HepG2 (cell line): ENCODE measurements around the gene PRM3. TPM values are rescaled to one million over a fixed set of nuclear protein-coding genes. Genes with fewer than 3 reads are reported as not detected.

Source experiments
- ADNP ChIP-seq: sonication (generic); formaldehyde crosslinking; IDR thresholded peaks from 2 replicates; pipeline ENCODE4 v1.4.0; 2020; ENCODE audit warnings: missing genetic modification reagents
- ATF2 ChIP-seq: sonication (generic); formaldehyde crosslinking; IDR thresholded peaks from 2 replicates; pipeline ENCODE4 v1.4.0; 2020; ENCODE audit warnings: missing genetic modification reagents
- ATRX ChIP-seq: sonication (generic); formaldehyde crosslinking; IDR thresholded peaks from 2 replicates; pipeline ENCODE4 v1.4.0; 2020; ENCODE audit warnings: missing genetic modification reagents, borderline replicate concordance
- CENPT ChIP-seq: sonication (generic); formaldehyde crosslinking; IDR thresholded peaks from 2 replicates; pipeline ENCODE4 v1.8.0; 2022; ENCODE audit warnings: low read depth, mild to moderate bottlenecking, moderate library complexity, missing genetic modification reagents
- FOXA3 ChIP-seq: IDR thresholded peaks from 2 replicates; pipeline ENCODE4 v1.6.1; 2016; ENCODE audit warnings: missing genetic modification reagents, missing compliant biosample characterization
- HDAC6 ChIP-seq: fragments of 200-600 bp; sonication (generic); IDR thresholded peaks from 2 replicates; pipeline ENCODE4 v1.7.0; 2017; ENCODE audit warnings: mild to moderate bottlenecking, antibody characterized with exemption, low read length, low read depth
- HOXA3 ChIP-seq: sonication (generic); formaldehyde crosslinking; IDR thresholded peaks from 2 replicates; pipeline ENCODE4 v1.5.0; 2020; ENCODE audit warnings: missing genetic modification reagents
- KDM4B ChIP-seq: sonication (generic); formaldehyde crosslinking; IDR thresholded peaks from 2 replicates; pipeline ENCODE4 v1.4.0; 2020; ENCODE audit warnings: missing genetic modification reagents
- NFE2L1 ChIP-seq: sonication (generic); formaldehyde crosslinking; IDR thresholded peaks from 2 replicates; pipeline ENCODE4 v1.4.0; 2020; ENCODE audit warnings: missing genetic modification reagents, mild to moderate bottlenecking, borderline replicate concordance
- NR2F6 ChIP-seq, 2 experiments: IDR thresholded peaks; 2 replicates each; pipeline ENCODE4 v1.6.1; 2016; ENCODE audit warnings: antibody characterized with exemption in 1 of 2, mild to moderate bottlenecking in 1 of 2
- REPIN1 ChIP-seq: sonication (generic); formaldehyde crosslinking; IDR thresholded peaks from 2 replicates; pipeline ENCODE4 v1.8.0; 2022; ENCODE audit warnings: missing genetic modification reagents, low read depth, mild to moderate bottlenecking, borderline replicate concordance
- SIX4 ChIP-seq: sonication (generic); formaldehyde crosslinking; IDR thresholded peaks from 2 replicates; pipeline ENCODE4 v1.4.0; 2020; ENCODE audit warnings: missing genetic modification reagents
- ZKSCAN1 ChIP-seq: fragments of 150-350 bp; IDR thresholded peaks from 2 replicates; pipeline ENCODE4 v1.6.1; 2014; ENCODE audit warnings: low read length
- ZNF292 ChIP-seq: sonication (generic); formaldehyde crosslinking; IDR thresholded peaks from 2 replicates; pipeline ENCODE4 v1.8.1; 2022; ENCODE audit warnings: mild to moderate bottlenecking, low read depth, missing genetic modification reagents, borderline replicate concordance
- ZNF296 ChIP-seq: sonication (generic); formaldehyde crosslinking; conservative IDR thresholded peaks from 2 replicates; pipeline ENCODE4 v1.5.0; 2020; ENCODE audit warnings: mild to moderate bottlenecking, missing genetic modification reagents
- ZNF562 ChIP-seq: sonication (generic); formaldehyde crosslinking; IDR thresholded peaks from 2 replicates; pipeline ENCODE4 v1.8.0; 2022; ENCODE audit warnings: missing genetic modification reagents, borderline replicate concordance
- ZNF709 ChIP-seq: sonication (generic); formaldehyde crosslinking; IDR thresholded peaks from 2 replicates; pipeline ENCODE4 v1.5.0; 2020; ENCODE audit warnings: mild to moderate bottlenecking, missing genetic modification reagents
- ZNF747 ChIP-seq: sonication (generic); formaldehyde crosslinking; IDR thresholded peaks from 2 replicates; pipeline ENCODE4 v1.8.1; 2023; ENCODE audit warnings: missing genetic modification reagents, mild to moderate bottlenecking, borderline replicate concordance
- ZSCAN31 ChIP-seq: sonication (generic); formaldehyde crosslinking; IDR thresholded peaks from 2 replicates; pipeline ENCODE4 v1.5.0; 2020; ENCODE audit warnings: low read depth, mild to moderate bottlenecking, missing genetic modification reagents
- polyA plus RNA-seq, 8 experiments: library from polyadenylated mRNA; depleted of rRNA in 3 of 8; stranded (reverse) in 7 of 8; unstranded in 1 of 8; fragments of >200 nt; fragmentation: Illumina TruSeq in 4 of 8; extraction: Trizol in 4 of 8; gene quantifications; 2 replicates each; pipeline versions ENCODE4 v1.2.1 to v1.2.3, GENCODE V29; 2011 to 2016; ENCODE audit warnings: low read depth in 4 of 8, missing spikeins in 1 of 8, mixed read lengths in 1 of 8; ENCODE audit not compliant: insufficient read depth in 1 of 8
- total RNA-seq, 5 experiments: library from RNA; depleted of rRNA; stranded (reverse); fragments of >200 nt; fragmentation: Illumina TruSeq; extraction: Trizol; gene quantifications; 2 replicates each; pipeline ENCODE4 v1.2.3, GENCODE V29; 2016; ENCODE audit warnings: low read depth in 1 of 5
- TF ChIP-seq, protein P1 (sequence below): sonication (generic); formaldehyde crosslinking; IDR thresholded peaks from 2 replicates; pipeline ENCODE4 v1.5.0; 2020; ENCODE audit warnings: mild to moderate bottlenecking, missing genetic modification reagents
- TF ChIP-seq, protein P2 (sequence below): sonication (generic); formaldehyde crosslinking; IDR thresholded peaks from 2 replicates; pipeline ENCODE4 v1.5.1; 2020; ENCODE audit warnings: missing genetic modification reagents, mild to moderate bottlenecking, borderline replicate concordance
- TF ChIP-seq, protein P3 (sequence below): sonication (generic); formaldehyde crosslinking; IDR thresholded peaks from 2 replicates; pipeline ENCODE4 v1.4.0; 2020; ENCODE audit warnings: missing genetic modification reagents, borderline replicate concordance

PRM3 gene
- total and polyA plus RNA-seq, 2 of the 13 experiments (the other 11 are each of a cell fraction or from before 2014, with no cell fraction given), result not detected

DNA sequence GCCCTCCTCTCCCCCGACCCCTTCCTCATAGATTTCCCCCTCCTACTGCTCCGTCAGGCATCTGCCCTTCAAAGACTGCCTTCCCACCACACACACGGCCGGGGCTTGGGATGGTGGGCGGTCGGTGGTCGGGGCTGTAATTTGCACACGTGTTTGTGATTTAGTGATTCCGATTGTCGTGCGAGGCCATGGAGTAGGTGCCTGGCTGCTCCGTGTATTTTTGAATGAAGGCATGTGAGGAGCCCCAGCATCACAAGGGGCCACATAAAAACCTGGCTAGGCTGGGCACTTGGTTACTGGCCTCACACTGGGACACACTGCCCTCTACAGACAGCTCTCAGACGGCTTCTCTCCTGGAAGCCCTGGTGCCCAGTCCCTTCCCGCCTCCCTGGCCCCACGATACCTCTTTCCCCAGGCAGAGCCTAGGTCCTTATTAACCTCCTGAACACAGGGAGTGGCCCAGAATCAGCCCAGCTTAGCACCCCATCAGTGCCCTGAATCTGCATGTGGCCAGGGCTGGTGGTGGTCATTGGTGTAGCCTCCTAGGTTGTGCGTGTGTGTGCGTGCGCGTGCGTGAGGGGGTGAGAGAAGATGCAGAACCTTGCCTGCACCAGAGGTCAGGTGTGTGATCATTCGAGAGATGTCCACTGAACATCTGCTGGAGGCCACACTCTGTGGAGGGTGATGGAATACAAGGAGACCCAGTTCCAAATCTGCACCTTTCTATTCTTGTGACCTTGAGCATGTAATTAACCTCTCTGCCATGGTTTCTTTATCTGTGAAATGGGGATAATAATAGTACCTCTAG, 16.1 kb downstream of the PRM3 start (continued):
- TF ChIP-seq, protein P1, sequence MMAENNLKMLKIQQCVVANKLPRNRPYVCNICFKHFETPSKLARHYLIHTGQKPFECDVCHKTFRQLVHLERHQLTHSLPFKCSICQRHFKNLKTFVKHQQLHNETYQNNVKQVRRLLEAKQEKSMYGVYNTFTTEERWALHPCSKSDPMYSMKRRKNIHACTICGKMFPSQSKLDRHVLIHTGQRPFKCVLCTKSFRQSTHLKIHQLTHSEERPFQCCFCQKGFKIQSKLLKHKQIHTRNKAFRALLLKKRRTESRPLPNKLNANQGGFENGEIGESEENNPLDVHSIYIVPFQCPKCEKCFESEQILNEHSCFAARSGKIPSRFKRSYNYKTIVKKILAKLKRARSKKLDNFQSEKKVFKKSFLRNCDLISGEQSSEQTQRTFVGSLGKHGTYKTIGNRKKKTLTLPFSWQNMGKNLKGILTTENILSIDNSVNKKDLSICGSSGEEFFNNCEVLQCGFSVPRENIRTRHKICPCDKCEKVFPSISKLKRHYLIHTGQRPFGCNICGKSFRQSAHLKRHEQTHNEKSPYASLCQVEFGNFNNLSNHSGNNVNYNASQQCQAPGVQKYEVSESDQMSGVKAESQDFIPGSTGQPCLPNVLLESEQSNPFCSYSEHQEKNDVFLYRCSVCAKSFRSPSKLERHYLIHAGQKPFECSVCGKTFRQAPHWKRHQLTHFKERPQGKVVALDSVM (CRISPR knock-in tag), result peak; percentile 70; the same call in 1 of the 2 replicates
- TF ChIP-seq ZSCAN31 (CRISPR knock-in tag), result peak; percentile 55; the same call in 1 of the 2 replicates
- TF ChIP-seq, protein P2, sequence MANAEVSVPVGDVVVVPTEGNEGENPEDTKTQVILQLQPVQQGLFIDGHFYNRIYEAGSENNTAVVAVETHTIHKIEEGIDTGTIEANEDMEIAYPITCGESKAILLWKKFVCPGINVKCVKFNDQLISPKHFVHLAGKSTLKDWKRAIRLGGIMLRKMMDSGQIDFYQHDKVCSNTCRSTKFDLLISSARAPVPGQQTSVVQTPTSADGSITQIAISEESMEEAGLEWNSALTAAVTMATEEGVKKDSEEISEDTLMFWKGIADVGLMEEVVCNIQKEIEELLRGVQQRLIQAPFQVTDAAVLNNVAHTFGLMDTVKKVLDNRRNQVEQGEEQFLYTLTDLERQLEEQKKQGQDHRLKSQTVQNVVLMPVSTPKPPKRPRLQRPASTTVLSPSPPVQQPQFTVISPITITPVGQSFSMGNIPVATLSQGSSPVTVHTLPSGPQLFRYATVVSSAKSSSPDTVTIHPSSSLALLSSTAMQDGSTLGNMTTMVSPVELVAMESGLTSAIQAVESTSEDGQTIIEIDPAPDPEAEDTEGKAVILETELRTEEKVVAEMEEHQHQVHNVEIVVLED (CRISPR knock-in tag), result peak; percentile 66
- no peak for TF ChIP-seq HDAC6
- peak; percentile 51 for TF ChIP-seq FOXA3 (CRISPR knock-in tag)
- TF ChIP-seq CENPT, result peak; percentile 91
- no peak for TF ChIP-seq ZNF747 (CRISPR knock-in tag)
- TF ChIP-seq, protein P3, sequence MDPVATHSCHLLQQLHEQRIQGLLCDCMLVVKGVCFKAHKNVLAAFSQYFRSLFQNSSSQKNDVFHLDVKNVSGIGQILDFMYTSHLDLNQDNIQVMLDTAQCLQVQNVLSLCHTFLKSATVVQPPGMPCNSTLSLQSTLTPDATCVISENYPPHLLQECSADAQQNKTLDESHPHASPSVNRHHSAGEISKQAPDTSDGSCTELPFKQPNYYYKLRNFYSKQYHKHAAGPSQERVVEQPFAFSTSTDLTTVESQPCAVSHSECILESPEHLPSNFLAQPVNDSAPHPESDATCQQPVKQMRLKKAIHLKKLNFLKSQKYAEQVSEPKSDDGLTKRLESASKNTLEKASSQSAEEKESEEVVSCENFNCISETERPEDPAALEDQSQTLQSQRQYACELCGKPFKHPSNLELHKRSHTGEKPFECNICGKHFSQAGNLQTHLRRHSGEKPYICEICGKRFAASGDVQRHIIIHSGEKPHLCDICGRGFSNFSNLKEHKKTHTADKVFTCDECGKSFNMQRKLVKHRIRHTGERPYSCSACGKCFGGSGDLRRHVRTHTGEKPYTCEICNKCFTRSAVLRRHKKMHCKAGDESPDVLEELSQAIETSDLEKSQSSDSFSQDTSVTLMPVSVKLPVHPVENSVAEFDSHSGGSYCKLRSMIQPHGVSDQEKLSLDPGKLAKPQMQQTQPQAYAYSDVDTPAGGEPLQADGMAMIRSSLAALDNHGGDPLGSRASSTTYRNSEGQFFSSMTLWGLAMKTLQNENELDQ (CRISPR knock-in tag), result no peak
- no peak for TF ChIP-seq ATRX (CRISPR knock-in tag)
- peak; percentile 41; the same call in 1 of the 2 replicates for TF ChIP-seq KDM4B
- peak; percentile 71 for TF ChIP-seq ZNF296 (CRISPR knock-in tag)
- no peak for TF ChIP-seq ZNF562 (CRISPR knock-in tag)
- peak; percentile 70 for TF ChIP-seq ADNP (CRISPR knock-in tag)
- peak; percentile 63; the same call in 1 of the 2 replicates for TF ChIP-seq ZNF292 (CRISPR knock-in tag)
- peak; percentile 82 for TF ChIP-seq HOXA3
- TF ChIP-seq ZKSCAN1, result no peak
- TF ChIP-seq ZNF709 (CRISPR knock-in tag), result no peak
- TF ChIP-seq REPIN1 (CRISPR knock-in tag), result peak; percentile 87
- 0 out of 2 replicates have a peak, but pooled peaks have one; percentile 25 for TF ChIP-seq ATF2
- TF ChIP-seq SIX4 (CRISPR knock-in tag), result peak; percentile 44; the same call in 1 of the 2 replicates
- peak; percentile 89 for TF ChIP-seq NFE2L1 (CRISPR knock-in tag)
- peak; percentile 29; the same call in 1 of the 2 replicates for TF ChIP-seq NR2F6 (IDR thresholded peaks at IDR 0.05)
- peak; percentile 70; the same call in 1 of the 2 replicates for TF ChIP-seq NR2F6 (CRISPR knock-in tag; IDR thresholded peaks at IDR 0.05)
